Measurements from ENCODE around the gene CTCFL.

GRCh38 chr20:57456116-57456515, 68.8 kb downstream of the CTCFL start:
- TF ChIP-seq CTCF (IDR thresholded peaks at IDR 0.05) (no peak), POLR2A (IDR thresholded peaks at IDR 0.05) (no peak)
